Measurements from ENCODE around the gene PTCD2. TPM values are rescaled to one million over a fixed set of nuclear protein-coding genes. Genes with fewer than 3 reads are reported as not detected.

The PTCD2 gene
- total and polyA plus RNA-seq, 2 donors from 2014 or later: 7.2 to 9.8 TPM

DNA sequence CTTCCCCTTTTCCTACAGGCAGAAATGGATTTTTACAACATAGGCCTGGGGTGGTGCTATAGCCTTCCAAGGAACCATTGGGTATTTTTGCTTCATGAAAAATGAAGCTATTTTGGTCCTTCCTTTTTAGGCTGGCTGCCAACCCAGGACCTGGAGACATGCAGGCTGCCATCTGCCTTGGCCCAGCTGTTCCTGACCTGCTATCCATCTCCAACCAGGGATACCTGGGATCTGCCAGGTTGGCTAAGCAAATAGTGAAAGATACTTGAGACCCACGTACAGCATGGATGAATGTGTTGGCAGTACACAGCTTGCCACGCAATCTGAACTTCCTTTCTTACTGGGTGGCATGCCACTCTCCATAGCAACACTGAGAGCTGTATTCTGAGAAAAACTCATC, 31.2 kb upstream of the PTCD2 start:
- Histone ChIP-seq H3K36me3 (ENCODE audit: control insufficient read depth in 2 of 3, insufficient read depth in 3 of 3, low read length in 3 of 3) (no peaks in the 10 kb centered on the region), H3K9ac (ENCODE audit: low read length in 3 of 3) (no peak overlapping the region), H3K9me3 (ENCODE audit: control insufficient read depth in 2 of 3, insufficient read depth in 1 of 3, low read length in 3 of 3) (no peaks in the 10 kb centered on the region), H3K27ac (ENCODE audit: low read depth in 2 of 2, low read length in 2 of 2) (no peak overlapping the region), H3K4me1 (ENCODE audit: control insufficient read depth in 2 of 3, insufficient read depth in 2 of 3, low read depth in 1 of 3, low read length in 3 of 3) (no peaks in the 10 kb centered on the region), H3K4me3 (ENCODE audit: low read length in 3 of 3) (no peak overlapping the region), H3K27me3 (ENCODE audit: control insufficient read depth, insufficient read depth, low read length) (no peaks in the 10 kb centered on the region)
- intact Hi-C loops (cut with DNase I): no loop called here
- TF ChIP-seq, protein P1, sequence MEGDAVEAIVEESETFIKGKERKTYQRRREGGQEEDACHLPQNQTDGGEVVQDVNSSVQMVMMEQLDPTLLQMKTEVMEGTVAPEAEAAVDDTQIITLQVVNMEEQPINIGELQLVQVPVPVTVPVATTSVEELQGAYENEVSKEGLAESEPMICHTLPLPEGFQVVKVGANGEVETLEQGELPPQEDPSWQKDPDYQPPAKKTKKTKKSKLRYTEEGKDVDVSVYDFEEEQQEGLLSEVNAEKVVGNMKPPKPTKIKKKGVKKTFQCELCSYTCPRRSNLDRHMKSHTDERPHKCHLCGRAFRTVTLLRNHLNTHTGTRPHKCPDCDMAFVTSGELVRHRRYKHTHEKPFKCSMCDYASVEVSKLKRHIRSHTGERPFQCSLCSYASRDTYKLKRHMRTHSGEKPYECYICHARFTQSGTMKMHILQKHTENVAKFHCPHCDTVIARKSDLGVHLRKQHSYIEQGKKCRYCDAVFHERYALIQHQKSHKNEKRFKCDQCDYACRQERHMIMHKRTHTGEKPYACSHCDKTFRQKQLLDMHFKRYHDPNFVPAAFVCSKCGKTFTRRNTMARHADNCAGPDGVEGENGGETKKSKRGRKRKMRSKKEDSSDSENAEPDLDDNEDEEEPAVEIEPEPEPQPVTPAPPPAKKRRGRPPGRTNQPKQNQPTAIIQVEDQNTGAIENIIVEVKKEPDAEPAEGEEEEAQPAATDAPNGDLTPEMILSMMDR (IDR thresholded peaks at IDR 0.05; ENCODE audit: borderline replicate concordance, extremely low read depth, insufficient read depth): no peak
- FAIRE-seq (no peak), DNase-seq (no peak)

DNA sequence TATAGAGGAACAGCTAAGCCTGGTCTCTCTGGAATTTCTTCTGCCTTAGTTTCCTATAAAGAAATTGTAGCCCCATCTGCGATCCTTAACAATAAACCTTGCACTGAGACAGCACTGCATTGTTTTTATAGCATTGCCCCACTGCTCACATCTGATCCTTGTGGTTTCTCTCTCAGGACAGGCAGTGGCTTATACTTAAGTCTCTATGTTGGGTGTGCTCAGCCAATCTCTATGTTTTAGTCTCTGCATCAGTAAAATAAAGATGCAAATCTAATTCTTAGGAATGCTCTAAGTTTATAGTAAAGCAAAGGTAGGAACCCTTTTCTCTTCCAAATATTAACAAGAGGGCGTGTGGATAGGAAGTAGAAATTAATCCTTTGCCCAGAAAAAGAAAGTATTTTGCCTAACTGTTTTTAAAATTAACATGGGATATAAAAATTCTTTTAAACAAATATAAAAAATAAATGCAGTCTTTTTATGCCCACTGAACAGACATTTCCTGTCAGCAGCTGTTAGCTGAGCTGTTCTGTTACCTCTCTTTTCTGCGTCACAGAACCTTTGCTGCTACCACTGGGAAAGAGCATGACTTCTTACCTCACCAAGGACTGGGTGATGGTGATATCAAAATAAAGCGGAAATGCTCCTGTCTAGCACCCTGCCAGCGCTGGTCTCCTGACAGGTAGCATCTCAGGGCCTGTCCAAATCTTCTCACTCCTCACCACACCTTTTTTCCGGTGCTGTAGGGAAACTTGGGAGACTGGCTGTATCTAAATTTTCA, 29.6 kb upstream of the PTCD2 start:
- intact Hi-C loops (cut with DNase I): no loop called here
- TF ChIP-seq, protein P1 (IDR thresholded peaks at IDR 0.05; ENCODE audit: borderline replicate concordance, extremely low read depth, insufficient read depth): no peak
- H3K27me3 ChIP-seq (ENCODE audit: control insufficient read depth, insufficient read depth, low read length): no peaks in the 10 kb centered on the region
- H3K27ac ChIP-seq (ENCODE audit: low read depth in 2 of 2, low read length in 2 of 2): no peak overlapping the region
- H3K4me1 ChIP-seq (ENCODE audit: control insufficient read depth in 2 of 3, insufficient read depth in 2 of 3, low read depth in 1 of 3, low read length in 3 of 3): no peaks in the 10 kb centered on the region
- H3K36me3 ChIP-seq (ENCODE audit: control insufficient read depth in 2 of 3, insufficient read depth in 3 of 3, low read length in 3 of 3): peaks cover 0 to 7% (median 2%) of the 10 kb centered on the region in 3 donors
- no peak for FAIRE-seq
- no peak overlapping the region for H3K9ac ChIP-seq (ENCODE audit: low read length in 3 of 3)
- no peak for DNase-seq
- no peak overlapping the region for H3K4me3 ChIP-seq (ENCODE audit: low read length in 3 of 3)
- H3K9me3 ChIP-seq (ENCODE audit: control insufficient read depth in 2 of 3, insufficient read depth in 1 of 3, low read length in 3 of 3): no peaks in the 10 kb centered on the region

DNA sequence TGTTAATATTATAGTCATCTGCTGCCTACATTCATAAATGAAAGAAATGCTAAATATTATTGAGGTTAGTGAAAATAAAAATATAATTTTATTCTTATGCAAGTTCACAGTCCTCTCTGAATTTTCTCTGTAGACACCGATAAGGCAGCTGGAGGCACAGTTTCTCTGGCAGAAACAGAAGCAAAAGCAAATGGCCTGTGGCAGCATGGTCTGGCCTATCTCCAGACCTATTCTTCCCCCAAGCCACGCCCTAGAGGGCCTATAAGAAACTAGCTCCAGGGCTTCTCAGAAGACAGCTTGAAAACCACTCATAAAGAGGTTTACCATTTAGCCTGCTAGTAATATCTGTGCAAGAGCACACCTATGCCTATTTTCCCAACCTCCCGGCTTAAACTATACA, 28.6 kb upstream of the PTCD2 start:
- no peaks in the 10 kb centered on the region for H3K9me3 ChIP-seq (ENCODE audit: control insufficient read depth in 2 of 3, insufficient read depth in 1 of 3, low read length in 3 of 3)
- FAIRE-seq (no peak), DNase-seq (no peak)
- no peak overlapping the region for H3K27ac ChIP-seq (ENCODE audit: low read depth in 2 of 2, low read length in 2 of 2)
- H3K36me3 ChIP-seq (ENCODE audit: control insufficient read depth in 2 of 3, insufficient read depth in 3 of 3, low read length in 3 of 3): peaks cover 0 to 7% (median 5%) of the 10 kb centered on the region in 3 donors
- H3K27me3 ChIP-seq (ENCODE audit: control insufficient read depth, insufficient read depth, low read length): no peaks in the 10 kb centered on the region
- H3K4me3 ChIP-seq (ENCODE audit: low read length in 3 of 3): no peak overlapping the region
- H3K4me1 ChIP-seq (ENCODE audit: control insufficient read depth in 2 of 3, insufficient read depth in 2 of 3, low read depth in 1 of 3, low read length in 3 of 3): no peaks in the 10 kb centered on the region
- no peak overlapping the region for H3K9ac ChIP-seq (ENCODE audit: low read length in 3 of 3)
- TF ChIP-seq, protein P1 (IDR thresholded peaks at IDR 0.05; ENCODE audit: borderline replicate concordance, extremely low read depth, insufficient read depth): no peak
- intact Hi-C loops (cut with DNase I): no loop called here
